SK-MEL-5 (cell line): ENCODE data around the gene SLC10A7. TPM values are rescaled to one million over a fixed set of nuclear protein-coding genes. Genes with fewer than 3 reads are reported as not detected.
A peak's percentile ranks its signal among the peaks of the same experiment; 100 is the strongest.

Experiments used
- DNase-seq: peaks from one replicate; pipeline ENCODE4 v3.0.0-alpha.2; 2016; ENCODE audit warnings: low read depth, low spot score
- in situ Hi-C: cut with HindIII; loops from 2 replicates; pipeline ENCODE4 v1.10.0; 2016; ENCODE audit warnings: low sequenced_read_pairs, high pct_unique_total_duplicates, low pct_unique_long_range_greater_than_20kb
- polyA plus RNA-seq, 2 experiments: library from polyadenylated mRNA; depleted of rRNA; stranded (reverse); fragments of >200 nt; gene quantifications; 2 replicates each; pipeline ENCODE4 v1.2.3, GENCODE V29; 2015
- total RNA-seq: library from RNA; depleted of rRNA; stranded (reverse); fragments of >200 nt; shearing (Covaris generic); gene quantifications from 2 replicates; pipeline ENCODE4 v1.2.3, GENCODE V29; 2014; rRNA removed

SLC10A7 gene
- total RNA-seq, result 4.4 and 5.4 TPM in 2 replicates
- polyA plus RNA-seq (2015; cell fraction: cytosol; rRNA removed), result 2.2 and 3.1 TPM in 2 replicates
- 8.8 and 9.2 TPM in 2 replicates for polyA plus RNA-seq (2015; cell fraction: nucleus; rRNA removed)

GRCh38 chr4:146521541-146522097 is at the start of gene SLC10A7:
Gene SLC10A7, minus strand, starts transcription at chr4:146521940. Its CDS starts 223 bp downstream, at chr4:146521717.
- peak; percentile 64 for DNase-seq
- in situ Hi-C loops, result no loop called here

- no peak for DNase-seq
- in situ Hi-C loops, result no loop called here
These were observed 45.7 kb upstream of the SLC10A7 start for GRCh38 chr4:146567396-146567795.

GRCh38 chr4:146564492-146564891 is 42.8 kb upstream of the SLC10A7 start:
- in situ Hi-C loops, result no loop called here
- DNase-seq, result no peak

GRCh38 chr4:146550161-146550560 is 28.4 kb upstream of the SLC10A7 start:
- in situ Hi-C loops, result no loop called here
- DNase-seq, result peak; percentile 6

GRCh38 chr4:146548443-146548842 is 26.7 kb upstream of the SLC10A7 start:
- DNase-seq, result no peak
- in situ Hi-C loops, result no loop called here

GRCh38 chr4:146545102-146545501 is 23.4 kb upstream of the SLC10A7 start:
- in situ Hi-C loops, result no loop called here
- DNase-seq, result peak; percentile 63

- in situ Hi-C loops, result no loop called here
- DNase-seq, result no peak
These were observed 12.4 kb upstream of the SLC10A7 start for GRCh38 chr4:146534178-146534577.

- in situ Hi-C loops, result no loop called here
- DNase-seq, result no peak
These were observed 4.0 kb upstream of the SLC10A7 start for GRCh38 chr4:146525754-146526153.

GRCh38 chr4:146524663-146525062 is 2.9 kb upstream of the SLC10A7 start:
- DNase-seq, result no peak
- in situ Hi-C loops, result no loop called here

- DNase-seq, result peak; percentile 23
- in situ Hi-C loops, result no loop called here
These were observed 1.1 kb upstream of the SLC10A7 start for GRCh38 chr4:146522869-146523205.

GRCh38 chr4:146522098-146522868 is 543 bp upstream of the SLC10A7 start:
- peak; percentile 66 for DNase-seq
- in situ Hi-C loops, result no loop called here

- peak; percentile 58 for DNase-seq
- in situ Hi-C loops, result no loop called here
These were observed 722 bp downstream of the SLC10A7 start for GRCh38 chr4:146520896-146521540.

GRCh38 chr4:146514651-146515357 is 6.9 kb downstream of the SLC10A7 start:
- in situ Hi-C loops, result no loop called here
- no peak for DNase-seq

- in situ Hi-C loops, result no loop called here
- DNase-seq, result no peak
These were observed 8.2 kb downstream of the SLC10A7 start for GRCh38 chr4:146513548-146513947.

- in situ Hi-C loops, result no loop called here
- DNase-seq, result no peak
These were observed 10.4 kb downstream of the SLC10A7 start for GRCh38 chr4:146511381-146511780.

- in situ Hi-C loops, result no loop called here
- DNase-seq, result no peak
These were observed 10.8 kb downstream of the SLC10A7 start for GRCh38 chr4:146510942-146511341.

GRCh38 chr4:146508229-146508939 is 13.4 kb downstream of the SLC10A7 start:
- DNase-seq, result no peak
- in situ Hi-C loops, result no loop called here

- DNase-seq, result no peak
- in situ Hi-C loops, result no loop called here
These were observed 14.1 kb downstream of the SLC10A7 start for GRCh38 chr4:146507632-146508031.
